HL-60/S4 (cell line): ENCODE results near the gene MST1R.
"Not testable (repeated sequence)": the region's sequence is repeated elsewhere in the genome, so short reads cannot be mapped to it uniquely, and the experiment has no call there.

Experiments used
- in situ Hi-C: fragments of 300-500 bp; cut with MboI; formaldehyde crosslinking; loops from 2 replicates; pipeline ENCODE4 v1.14.3; 2022; ENCODE audit warnings: low sequenced_read_pairs

Gene MST1R

DNA sequence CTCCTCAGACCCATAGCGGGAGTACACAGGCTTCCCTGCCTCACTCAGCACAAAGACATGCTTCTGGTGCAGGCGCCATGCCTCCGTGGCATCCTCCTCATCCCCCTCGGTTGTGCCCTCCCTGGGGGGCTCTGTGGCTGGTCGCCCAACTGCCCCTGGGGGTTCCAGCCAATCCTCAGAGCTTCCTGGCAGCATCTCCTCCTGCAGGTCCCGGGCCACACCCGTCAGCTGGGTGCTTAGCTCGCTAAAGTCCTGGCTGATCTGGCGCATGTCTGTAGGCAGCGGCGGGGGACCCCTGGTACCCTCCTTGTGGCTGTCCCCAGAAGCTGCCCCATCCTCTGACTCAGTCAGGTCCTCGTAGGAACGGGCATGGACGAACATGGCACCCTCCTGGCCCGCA is 7.9 kb upstream of the MST1R start:
- in situ Hi-C loops, result no loop called here

DNA sequence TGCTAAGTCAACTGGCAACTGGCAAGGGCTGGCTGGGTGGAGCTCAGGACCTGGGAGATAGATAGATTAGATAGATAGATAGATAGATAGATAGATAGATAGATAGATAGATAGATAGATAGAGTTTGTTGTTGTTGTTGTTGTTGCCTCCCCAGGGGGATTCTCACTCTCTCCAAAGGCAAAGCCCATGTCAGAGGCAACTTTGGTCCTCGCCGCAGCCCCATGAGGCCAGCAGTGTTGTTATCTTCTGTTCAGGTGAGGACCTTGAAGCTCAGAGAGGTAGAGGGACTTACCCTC is 7.4 kb upstream of the MST1R start:
- in situ Hi-C loops, result no loop called here

DNA sequence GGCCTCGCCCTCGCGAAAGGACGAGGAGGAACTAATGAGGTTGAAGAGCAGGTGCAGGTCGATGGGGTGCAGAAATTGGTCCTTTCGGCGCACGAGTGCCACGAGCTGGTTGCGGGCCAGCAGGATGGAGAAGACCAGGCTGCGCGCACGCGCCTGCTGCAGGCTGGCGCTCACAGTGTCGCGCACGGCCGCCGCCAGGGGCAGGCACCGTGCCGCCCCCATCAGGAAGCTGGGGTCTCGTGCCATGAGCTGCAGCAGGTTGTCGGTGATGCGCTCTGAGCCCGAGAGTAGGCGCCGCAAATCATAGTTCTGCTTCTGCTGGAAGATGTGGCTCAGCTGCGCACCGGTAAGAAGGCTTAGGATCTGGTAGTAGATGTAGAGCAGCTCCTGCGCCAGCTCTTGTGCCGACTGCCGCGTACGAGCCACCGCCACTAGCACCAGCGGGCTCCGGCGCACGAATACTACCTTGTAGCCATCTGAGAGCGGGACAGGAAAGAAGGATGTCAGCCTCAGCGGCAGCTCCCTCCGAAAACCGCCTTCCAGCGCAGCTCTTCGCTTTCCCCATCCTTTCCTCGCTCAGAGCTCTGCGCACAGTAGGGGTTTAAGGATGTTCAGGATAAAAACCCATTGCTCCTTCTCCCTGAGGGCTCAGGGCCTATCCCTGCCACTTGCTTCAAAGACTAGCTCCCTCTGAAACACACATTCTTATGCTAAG is 6.9 kb upstream of the MST1R start:
- in situ Hi-C loops, result no loop called here

DNA sequence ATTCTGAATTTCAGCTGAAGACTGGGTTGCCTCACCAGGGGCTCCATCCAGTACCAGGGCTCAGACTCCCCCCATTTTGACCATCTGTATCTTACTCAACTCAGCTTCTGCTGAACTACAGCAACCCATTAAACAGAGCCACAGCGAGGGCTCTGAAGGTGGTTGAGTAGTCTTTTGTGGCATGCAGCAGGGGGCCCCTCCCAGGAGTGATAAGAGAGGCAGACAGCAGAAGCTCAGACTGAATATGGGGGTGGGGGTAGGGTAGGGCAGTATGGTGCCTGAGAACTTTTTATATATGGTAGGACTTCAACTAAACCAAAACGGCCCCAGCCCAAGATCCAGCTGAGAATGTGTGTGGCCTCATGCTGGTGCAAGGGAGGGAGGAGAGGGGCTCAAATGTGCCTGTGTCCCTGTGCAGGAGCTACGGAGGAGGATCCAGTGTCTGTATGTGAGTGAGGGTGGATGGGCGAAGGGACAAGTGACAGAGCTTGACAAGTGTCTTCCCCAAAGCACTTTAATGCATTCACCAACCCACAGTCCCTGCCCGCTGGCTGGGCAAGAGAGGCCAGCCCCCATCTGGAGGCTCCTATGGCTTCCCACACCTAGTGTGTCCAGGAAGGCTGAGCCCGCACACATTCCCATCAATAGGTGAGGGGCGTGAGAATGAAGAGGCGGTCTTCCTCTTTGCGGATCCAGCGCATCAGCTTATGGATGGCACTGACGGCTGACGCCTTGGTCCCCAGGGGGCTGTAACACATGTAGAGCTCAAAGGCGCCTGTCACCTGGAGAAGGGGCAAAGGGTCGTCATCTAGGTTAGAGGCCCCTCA is 4.9 kb upstream of the MST1R start:
- in situ Hi-C loops, result no loop called here

DNA sequence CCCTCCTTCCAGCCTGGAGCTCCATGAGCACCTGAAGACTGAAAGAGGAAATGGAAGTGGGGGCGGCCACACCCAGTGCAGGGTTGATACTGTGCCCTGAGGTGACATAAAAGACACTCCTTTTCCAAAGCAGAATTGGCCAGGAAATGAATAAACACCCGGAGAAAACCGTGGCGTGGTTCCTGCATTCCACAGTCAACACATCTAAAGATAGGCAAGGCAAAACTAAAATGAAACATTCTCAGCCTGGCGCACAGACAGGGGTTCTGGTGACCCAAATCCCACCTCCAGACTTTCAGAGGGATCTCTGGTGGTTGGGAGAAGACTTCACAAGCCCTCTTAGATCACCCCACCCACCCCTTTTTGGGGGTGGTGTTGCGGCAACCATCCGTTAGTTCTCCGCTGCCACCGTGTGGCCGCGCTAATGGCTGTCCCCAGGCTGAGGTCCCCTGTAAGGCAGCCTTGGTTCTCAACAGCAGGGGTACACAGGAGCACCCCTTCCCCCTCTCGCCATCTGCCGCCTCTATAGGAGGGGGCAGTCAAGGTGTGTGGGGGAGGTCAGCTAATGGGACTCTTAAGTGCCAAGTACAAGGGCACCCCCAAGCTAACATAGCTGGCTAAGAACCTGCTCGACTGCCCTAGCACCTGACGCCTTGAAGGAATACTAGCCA is 2.5 kb upstream of the MST1R start:
- in situ Hi-C loops, result no loop called here

DNA sequence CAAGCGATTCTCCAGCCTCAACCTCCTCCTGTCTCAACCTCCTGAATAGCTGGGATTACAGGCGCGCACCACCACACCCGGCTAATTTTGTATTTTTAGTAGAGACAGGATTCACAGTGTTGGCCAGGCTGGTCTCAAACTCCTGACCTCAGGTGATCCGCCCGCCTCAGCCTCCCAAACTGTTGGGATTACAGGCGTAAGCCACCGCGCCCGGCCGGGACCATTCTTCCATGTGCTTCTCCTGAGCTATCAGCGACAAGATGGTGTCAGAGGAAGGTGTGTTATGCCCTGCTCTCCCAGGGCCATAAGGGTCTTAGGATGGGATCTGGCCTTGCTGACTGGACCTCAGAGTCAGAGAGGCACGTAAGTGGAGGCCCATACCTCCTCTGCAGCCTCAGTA is 775 bp upstream of the MST1R start:
- in situ Hi-C loops, result not testable (repeated sequence)

DNA sequence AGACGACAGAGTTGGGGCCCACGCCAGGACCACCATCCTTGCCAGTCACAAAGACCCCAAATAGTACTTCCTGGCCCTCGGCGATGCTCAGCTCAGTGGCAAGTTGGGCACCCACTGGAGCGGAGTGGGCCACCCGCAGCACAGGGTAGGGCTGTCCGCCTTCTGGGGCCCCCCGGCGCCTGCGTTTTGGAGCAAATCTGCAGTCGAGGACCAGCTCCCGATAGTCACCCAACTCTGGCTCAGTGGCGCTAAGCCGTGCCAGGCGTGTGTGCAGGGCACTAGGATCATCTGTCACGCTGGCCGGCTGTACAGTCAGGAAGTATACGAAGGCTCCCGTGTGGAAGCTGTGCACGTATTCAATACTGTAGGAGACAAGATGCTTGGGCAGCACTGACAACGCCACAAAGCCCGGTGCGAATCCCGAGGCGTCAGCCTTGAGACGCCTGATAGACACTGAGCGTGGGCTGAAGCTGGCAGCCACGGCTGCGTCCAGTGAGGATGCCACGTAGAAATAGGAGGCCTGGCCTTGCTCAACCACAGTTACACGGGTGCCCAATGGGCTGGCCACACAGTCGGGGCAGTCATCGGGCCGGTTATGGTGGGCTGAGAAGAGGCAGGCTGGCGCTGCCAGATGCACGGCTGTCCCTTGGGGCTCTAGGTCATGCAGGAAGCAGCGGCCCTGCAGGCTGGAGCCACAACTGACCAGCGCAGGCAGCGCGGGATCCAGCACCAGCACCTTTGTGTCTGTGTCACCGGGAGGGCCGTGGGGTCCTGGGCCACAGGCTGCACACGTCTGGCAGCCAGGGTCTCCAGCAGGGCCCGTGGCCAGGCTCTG is 945 bp downstream of the MST1R start:
- in situ Hi-C loops, result no loop called here

DNA sequence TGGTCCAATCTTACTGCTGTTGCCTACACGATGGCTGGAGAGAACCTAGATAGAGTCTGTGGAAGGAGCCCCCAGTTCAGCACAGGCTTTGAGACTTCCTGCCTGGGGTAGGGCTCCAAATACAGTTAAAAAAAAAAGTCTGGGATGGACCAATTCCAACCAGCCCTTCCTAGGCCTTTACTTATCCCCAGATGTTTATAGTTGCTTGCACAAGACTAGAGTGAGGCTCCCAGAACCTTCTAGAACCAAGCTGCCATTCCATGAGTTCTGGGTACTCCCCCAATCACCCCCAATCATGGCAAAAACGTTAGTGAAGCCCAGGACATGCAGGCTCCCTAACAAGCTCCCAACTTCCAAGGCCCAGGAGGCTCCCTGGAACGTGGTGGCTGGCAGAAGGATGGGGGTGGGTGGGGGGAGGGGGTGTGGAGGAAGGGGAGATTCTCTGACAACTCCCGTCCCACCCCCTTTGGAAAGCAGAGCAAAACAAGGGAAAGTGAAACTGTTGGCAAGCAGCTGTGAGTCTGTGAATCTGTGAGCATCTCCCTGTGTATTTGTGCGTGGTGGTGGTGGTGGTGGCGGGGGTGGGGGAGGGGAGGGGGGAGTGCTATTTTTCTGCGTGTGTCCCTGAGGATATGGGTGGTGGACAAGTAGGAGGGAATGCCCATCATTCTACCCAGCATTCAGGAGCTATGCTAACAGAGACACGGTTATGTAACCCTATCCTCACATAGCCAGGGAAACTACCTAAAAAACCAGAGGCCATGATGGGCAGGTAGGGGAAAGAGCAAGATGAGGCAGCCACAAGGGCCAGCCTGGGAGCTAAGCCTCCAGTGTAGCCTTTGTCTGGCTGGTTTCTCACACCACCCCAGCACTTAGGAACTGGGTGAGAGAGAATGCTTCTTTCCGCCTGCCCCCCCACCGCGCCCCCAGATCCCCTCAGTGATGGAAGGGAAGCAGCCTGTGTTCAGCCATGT is 2.0 kb downstream of the MST1R start:
- in situ Hi-C loops, result no loop called here

DNA sequence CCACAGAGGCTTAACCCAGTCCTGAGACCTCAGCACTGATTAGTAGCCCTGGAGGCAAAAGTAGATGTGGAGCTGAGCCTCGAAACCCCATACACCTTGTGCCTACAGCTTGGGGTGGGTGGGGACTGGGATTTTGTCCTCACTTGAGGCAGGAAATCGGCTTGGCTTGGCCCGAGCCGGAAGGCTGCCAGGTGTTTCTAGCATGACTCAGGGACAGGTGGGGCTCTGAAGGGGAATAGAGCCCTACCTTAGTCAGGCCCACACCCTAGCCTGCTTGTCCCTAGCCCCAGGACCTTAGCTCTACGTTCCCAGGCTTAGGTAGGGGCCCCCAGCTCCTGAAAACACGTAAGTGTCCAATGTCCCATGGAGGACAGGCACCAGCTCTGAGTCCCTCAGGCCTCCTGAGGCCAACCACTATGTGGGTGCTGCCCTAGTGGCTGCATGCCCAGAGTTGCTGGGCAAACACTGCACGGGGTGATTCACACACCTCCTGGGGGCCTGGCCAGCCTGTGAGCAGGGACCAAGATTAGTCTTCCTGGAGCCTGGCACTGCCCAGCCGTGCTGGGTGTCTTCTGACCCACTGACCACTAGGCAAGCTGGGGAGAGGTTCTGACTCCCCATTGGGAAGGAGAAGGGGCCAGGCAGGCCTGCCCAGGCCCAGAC is 3.1 kb downstream of the MST1R start:
- in situ Hi-C loops, result no loop called here

DNA sequence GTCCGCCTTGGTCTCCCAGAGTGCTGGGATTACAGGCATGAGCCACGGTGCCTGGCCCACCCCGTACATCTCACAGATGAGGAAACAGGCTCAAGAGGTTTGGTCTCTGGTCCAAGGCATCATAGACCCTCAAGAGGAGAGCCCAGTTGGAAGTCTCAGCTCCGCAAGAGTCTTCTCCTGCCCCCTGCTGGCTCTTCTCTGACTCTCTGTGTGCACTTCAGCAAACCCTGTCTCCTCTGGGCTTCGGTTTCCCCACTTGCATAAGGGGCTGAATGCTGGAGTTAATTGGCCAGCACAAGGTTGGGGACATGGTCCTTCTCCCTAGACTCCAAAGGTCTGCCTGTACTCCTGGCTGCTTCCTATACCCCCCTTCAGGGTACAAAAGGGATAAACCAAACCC is 3.9 kb downstream of the MST1R start:
- in situ Hi-C loops, result no loop called here

DNA sequence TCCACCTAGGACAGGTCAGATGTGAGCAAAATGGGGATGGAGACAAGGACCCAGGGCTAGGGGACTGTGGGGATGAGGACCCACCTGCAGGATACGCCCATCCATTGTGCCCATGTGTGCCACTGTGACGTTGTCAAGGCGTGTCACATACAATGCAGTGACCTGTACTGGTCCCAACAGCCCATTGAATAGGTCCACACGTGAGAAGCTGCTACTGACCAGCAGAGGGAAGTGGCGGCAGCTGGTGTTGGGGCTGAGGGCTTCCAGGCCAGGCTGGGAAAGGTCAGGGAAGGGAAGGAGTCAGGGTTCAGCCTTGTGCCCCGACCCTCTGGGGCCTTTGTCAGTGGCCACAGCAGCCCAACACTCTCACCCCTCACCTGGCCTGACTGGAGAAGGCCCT is 4.7 kb downstream of the MST1R start:
- in situ Hi-C loops, result no loop called here

DNA sequence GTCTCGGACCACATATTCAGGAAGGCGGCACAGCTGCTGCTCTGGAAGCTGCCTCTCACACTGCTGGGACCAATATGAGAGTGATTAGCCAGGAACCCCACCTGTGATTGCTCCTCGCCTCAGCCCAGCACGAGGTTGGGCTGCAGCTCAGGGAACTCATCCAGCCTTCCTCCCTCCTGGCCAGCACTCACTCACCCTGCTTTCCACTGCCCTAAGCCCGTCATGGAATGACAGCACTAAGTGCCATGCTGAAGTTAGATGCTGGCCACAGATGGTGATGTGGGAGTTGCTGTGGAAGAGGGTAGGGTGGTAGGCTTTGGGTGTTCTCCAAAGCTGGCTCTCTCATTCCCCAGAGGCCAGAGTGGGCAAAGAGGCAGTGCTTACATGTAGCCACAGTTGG is 7.3 kb downstream of the MST1R start:
- in situ Hi-C loops, result no loop called here

DNA sequence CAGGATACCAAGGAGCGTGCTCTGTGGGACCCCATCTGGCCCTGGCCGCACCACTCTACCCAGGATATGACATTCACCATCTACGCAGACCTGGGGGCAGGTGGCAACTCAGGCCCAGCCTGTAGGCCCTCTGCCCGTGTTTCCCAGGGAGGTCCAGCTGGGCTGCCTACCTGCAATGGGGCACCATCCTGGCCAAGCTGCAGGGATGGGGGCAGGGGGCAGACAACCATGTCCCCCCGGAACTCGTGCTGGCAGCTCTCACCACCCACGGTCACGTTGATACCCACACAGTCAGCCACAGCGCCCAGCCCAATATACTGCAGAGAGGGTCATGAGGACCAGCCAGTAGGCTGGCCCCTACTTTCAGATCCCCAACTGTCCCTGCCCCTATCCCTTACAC is 7.9 kb downstream of the MST1R start:
- in situ Hi-C loops, result no loop called here

DNA sequence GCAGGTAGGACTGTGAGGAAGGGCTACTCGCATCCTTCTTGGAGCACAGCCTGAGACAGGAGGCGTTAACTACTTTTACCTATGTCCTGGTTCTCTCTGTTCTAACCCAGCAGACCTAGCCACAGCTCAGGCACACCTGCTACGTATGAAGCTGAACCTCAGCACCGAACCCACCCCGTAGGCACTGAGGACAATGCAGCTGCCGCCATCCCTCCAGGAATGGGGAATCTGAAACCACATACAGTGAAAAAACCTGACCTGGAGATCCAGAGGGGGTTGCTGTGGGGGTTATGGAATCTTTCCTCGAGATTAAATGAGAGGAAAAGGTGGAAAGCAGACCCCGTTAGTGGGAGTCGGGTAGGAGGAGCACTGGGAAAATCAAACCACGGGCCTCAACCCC is 14.4 kb downstream of the MST1R start:
- in situ Hi-C loops, result no loop called here

DNA sequence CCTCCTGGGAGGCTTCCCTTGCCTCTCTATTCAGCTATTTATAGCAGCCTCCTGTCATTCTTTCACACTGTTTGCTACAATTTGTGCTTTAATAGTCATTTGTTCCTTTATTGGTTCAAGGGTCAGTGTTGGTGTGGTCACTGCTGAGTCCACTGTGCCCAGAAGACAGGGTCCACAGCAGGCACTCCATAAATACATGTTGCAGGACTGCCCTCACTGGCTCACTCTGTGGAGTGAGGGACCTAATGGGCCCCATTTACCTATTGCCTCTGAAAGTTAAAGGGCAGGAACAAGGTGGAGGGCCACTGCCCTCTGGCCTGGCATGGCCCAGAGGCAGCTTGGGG is 16.8 kb downstream of the MST1R start:
- in situ Hi-C loops, result no loop called here

DNA sequence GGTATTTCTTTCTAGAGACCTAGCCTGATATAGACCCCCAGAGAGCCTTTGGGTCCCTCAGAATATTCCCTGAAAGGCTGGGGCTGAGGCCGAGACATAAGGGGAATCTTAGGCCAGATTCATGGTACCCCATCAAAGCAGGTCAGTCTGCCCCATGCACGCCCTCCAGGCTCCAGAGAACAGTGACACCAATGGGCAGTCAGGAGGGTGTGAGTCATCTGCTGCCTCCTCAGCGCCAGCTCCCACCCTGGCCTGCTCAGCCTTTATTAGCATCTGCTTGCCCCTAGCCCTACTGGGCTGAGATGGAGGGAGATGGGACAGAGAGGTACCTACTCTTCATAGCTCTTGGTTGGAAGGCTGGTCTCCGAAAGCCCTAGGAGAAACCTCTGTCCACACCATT is 19.7 kb downstream of the MST1R start:
- in situ Hi-C loops, result no loop called here

DNA sequence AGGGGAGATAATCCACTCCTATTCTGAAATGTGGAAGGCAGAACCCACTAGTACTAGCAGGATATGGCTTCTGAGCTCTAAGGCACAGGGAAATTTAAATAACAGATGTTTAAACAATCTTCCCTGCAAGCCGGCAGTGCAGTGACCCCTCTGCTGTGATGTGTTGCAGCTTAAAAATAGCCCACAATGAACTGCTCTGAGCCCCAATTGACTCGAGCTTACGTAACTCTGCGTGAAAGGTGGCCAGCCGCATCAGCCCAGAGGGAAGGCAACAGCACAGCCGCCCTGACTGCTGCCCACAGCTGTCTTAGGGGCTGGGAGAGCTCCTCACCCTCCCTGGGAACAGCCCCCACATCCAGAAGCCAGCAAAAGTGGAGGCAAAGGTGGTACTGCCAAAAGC is 21.5 kb downstream of the MST1R start:
- in situ Hi-C loops, result no loop called here

DNA sequence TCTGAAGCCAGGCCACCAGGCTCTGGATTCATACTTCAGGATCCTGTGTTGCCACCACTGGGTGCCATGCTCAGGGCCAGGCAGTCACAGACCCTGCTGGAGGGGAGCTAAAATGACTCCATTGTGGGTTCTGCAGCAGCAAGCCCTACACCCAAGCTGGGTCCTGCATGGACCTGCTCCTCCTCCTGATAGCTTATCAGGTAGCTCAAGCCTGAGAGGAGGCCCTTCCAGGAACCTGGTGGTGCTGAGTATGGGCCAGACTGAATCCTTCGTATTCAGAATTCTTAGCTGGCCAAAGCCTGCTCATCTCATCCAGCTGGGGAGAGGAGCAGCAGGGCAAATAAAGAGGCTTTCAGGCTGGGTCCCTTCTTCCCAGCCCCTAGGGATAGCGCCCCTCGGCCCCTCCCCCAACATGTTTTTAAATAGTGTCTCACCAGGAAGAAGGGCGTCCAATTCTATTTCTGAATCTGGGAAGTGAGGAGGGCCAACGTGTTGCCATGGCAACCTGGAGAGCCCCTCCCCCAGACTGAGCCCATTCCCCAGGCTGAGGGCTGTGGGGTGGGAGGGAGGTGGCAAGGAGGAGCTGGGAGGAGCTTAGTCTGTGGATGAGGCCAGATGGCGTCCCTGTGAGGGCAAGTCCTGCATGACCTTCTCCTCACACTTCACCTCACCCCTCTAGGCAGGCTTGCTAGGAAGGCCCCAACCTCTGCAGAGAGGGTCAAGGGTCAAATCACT is 22.9 kb downstream of the MST1R start:
- in situ Hi-C loops, result no loop called here

DNA sequence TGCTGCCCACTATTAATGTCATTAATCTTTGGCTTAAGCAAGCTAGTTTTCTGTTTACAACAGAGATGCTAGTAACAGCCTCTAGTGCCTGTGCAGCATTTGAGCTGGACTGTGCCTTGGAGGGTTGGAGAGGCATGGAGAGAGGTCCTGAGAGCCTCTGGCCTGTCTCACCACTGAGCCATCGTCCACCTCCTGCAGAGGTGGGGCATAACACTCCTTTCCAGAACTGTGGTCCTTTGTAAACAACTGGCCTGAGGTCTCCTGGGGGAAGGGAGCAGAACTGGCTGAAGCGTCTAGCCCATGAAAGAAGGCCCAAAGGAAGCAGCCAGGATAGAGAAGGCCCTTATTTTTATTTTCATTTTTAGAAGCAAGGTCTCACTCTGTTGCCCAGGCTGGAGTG is 24.0 kb downstream of the MST1R start:
- in situ Hi-C loops, result no loop called here
